PFSK-1 (cell line): ENCODE results near the gene PLEKHS1. TPM values are rescaled to one million over a fixed set of nuclear protein-coding genes. Genes with fewer than 3 reads are reported as not detected.

Experiments used
- FOXP2 ChIP-seq: optimal IDR thresholded peaks from 2 replicates; pipeline ENCODE3; 2011; ENCODE audit warnings: borderline replicate concordance, control low read depth, inconsistent platforms; ENCODE audit not compliant: insufficient read depth; ENCODE audit errors: extremely low read length, extremely low read depth
- POLR2AphosphoS5 ChIP-seq: IDR thresholded peaks from 2 replicates; pipeline ENCODE4 v1.6.1; 2012; ENCODE audit warnings: low read depth, mild to moderate bottlenecking, control low read depth, low read length, moderate library complexity
- SIN3A ChIP-seq: IDR thresholded peaks from 2 replicates; pipeline ENCODE4 v1.6.1; 2012; ENCODE audit warnings: mild to moderate bottlenecking, low read length, moderate library complexity, borderline replicate concordance; ENCODE audit not compliant: insufficient read depth
- TAF1 ChIP-seq: IDR thresholded peaks from 2 replicates; pipeline ENCODE4 v1.6.1; 2012; ENCODE audit warnings: low read length, control low read depth, borderline replicate concordance; ENCODE audit not compliant: insufficient read depth
- polyA plus RNA-seq: library from polyadenylated mRNA; unstranded; fragments of >200 nt; gene quantifications from one replicate; pipeline ENCODE4 v1.2.1, GENCODE V29; 2012; ENCODE audit warnings: low read depth, missing spikeins; ENCODE audit not compliant: insufficient read length
- TF ChIP-seq, protein P1 (sequence below), 2 experiments: IDR thresholded peaks; 2 replicates each; pipeline versions ENCODE4 v1.6.1 to v1.8.0; 2011 to 2012; ENCODE audit warnings: low read depth in 2 of 2, low read length in 2 of 2, control low read depth in 1 of 2, inconsistent platforms in 1 of 2, mild to moderate bottlenecking in 1 of 2, moderate library complexity in 1 of 2; ENCODE audit not compliant: insufficient read depth in 1 of 2

Gene PLEKHS1
- polyA plus RNA-seq, result not detected

DNA sequence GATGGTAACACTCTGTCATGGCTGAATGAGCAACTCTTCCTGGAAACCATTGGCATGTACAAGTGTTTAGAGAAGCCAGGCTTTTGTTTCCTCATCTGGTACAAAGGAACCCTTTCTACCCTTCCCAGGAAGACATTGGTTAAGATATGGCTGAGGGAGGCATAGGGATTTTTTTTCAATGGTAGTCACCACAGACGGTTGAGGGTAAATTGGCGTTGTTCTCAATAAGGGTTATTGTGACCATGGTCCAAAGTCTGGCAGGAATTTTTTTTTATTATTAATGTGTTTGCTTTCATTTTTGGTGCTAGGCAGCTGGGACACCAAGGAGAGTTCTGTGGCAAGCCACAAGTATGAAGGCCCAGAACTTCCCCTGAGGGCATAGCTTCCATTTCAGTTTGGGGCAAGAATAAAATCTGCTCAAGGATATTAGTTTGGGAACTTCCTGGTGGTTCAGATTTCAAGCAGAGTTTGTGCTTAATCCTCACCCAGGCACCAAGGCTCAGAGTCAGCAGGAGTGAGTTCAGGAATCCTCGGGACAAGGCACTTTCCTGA is at the start of gene PLEKHS1:
TSS of gene PLEKHS1 (plus strand) at position 502 of the 552 bp plus-strand sequence. CDS start 3,596 bp downstream, outside the sequence.
- no peak for TF ChIP-seq FOXP2
- TF ChIP-seq, protein P1, sequence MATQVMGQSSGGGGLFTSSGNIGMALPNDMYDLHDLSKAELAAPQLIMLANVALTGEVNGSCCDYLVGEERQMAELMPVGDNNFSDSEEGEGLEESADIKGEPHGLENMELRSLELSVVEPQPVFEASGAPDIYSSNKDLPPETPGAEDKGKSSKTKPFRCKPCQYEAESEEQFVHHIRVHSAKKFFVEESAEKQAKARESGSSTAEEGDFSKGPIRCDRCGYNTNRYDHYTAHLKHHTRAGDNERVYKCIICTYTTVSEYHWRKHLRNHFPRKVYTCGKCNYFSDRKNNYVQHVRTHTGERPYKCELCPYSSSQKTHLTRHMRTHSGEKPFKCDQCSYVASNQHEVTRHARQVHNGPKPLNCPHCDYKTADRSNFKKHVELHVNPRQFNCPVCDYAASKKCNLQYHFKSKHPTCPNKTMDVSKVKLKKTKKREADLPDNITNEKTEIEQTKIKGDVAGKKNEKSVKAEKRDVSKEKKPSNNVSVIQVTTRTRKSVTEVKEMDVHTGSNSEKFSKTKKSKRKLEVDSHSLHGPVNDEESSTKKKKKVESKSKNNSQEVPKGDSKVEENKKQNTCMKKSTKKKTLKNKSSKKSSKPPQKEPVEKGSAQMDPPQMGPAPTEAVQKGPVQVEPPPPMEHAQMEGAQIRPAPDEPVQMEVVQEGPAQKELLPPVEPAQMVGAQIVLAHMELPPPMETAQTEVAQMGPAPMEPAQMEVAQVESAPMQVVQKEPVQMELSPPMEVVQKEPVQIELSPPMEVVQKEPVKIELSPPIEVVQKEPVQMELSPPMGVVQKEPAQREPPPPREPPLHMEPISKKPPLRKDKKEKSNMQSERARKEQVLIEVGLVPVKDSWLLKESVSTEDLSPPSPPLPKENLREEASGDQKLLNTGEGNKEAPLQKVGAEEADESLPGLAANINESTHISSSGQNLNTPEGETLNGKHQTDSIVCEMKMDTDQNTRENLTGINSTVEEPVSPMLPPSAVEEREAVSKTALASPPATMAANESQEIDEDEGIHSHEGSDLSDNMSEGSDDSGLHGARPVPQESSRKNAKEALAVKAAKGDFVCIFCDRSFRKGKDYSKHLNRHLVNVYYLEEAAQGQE (IDR thresholded peaks at IDR 0.05; ENCODE audit: insufficient read depth in 1 of 2, low read depth in 2 of 2, low read length in 2 of 2), result no peak
- no peak for TF ChIP-seq SIN3A
- TF ChIP-seq POLR2AphosphoS5, result no peak
- no peak for TF ChIP-seq TAF1

GRCh38 chr10:113704637-113705343 is 46.7 kb upstream of the PLEKHS1 start:
- TF ChIP-seq, protein P1 (IDR thresholded peaks at IDR 0.05; ENCODE audit: insufficient read depth in 1 of 2, low read depth in 2 of 2, low read length in 2 of 2), result no peak
- TF ChIP-seq POLR2AphosphoS5 (no peak), FOXP2 (no peak), SIN3A (no peak), TAF1 (no peak)

- TF ChIP-seq SIN3A (no peak), FOXP2 (no peak), POLR2AphosphoS5 (no peak), TAF1 (no peak)
- TF ChIP-seq, protein P1 (IDR thresholded peaks at IDR 0.05; ENCODE audit: insufficient read depth in 1 of 2, low read depth in 2 of 2, low read length in 2 of 2), result no peak
Observed at GRCh38 chr10:113705344-113705652, 46.2 kb upstream of the PLEKHS1 start.

- TF ChIP-seq TAF1 (no peak), POLR2AphosphoS5 (no peak), SIN3A (no peak), FOXP2 (no peak)
- TF ChIP-seq, protein P1 (IDR thresholded peaks at IDR 0.05; ENCODE audit: insufficient read depth in 1 of 2, low read depth in 2 of 2, low read length in 2 of 2), result no peak
Observed at GRCh38 chr10:113706623-113707022, 44.9 kb upstream of the PLEKHS1 start.
